ENCODE measurements around the gene PIAS4.

Gene PIAS4

GRCh38 chr19:4019578-4019977 is 12.0 kb downstream of the PIAS4 start:
- DNase-seq (ENCODE audit: low spot score) (no peak), ATAC-seq (ENCODE audit: low read depth) (no peak)
- TF ChIP-seq CTCF (IDR thresholded peaks at IDR 0.05; ENCODE audit: poor library complexity, severe bottlenecking): no peak
- no peaks in the 10 kb centered on the region for H3K27me3 ChIP-seq (ENCODE audit: insufficient read depth, poor library complexity, severe bottlenecking)
- H3K9me3 ChIP-seq (ENCODE audit: severe bottlenecking): no peaks in the 10 kb centered on the region
- H3K4me3 ChIP-seq (ENCODE audit: severe bottlenecking): no peak overlapping the region
- peaks cover 10% of the 10 kb centered on the region for H3K36me3 ChIP-seq (ENCODE audit: low read depth)
- no peaks in the 10 kb centered on the region for H3K4me1 ChIP-seq (ENCODE audit: insufficient read depth, poor library complexity, severe bottlenecking)
- no peak overlapping the region for H3K27ac ChIP-seq (ENCODE audit: poor library complexity, severe bottlenecking)

GRCh38 chr19:4023600-4024398 is 16.3 kb downstream of the PIAS4 start:
- no peaks in the 10 kb centered on the region for H3K4me1 ChIP-seq (ENCODE audit: insufficient read depth, poor library complexity, severe bottlenecking)
- no peak for TF ChIP-seq CTCF (IDR thresholded peaks at IDR 0.05; ENCODE audit: poor library complexity, severe bottlenecking)
- 0 out of 2 replicates have a peak, but pooled peaks cover 6% of the 10 kb centered on the region for H3K36me3 ChIP-seq (ENCODE audit: low read depth)
- no peak for ATAC-seq (ENCODE audit: low read depth)
- H3K4me3 ChIP-seq (ENCODE audit: severe bottlenecking): no peak overlapping the region
- H3K27ac ChIP-seq (ENCODE audit: poor library complexity, severe bottlenecking): no peak overlapping the region
- no peaks in the 10 kb centered on the region for H3K27me3 ChIP-seq (ENCODE audit: insufficient read depth, poor library complexity, severe bottlenecking)
- DNase-seq (ENCODE audit: low spot score): no peak
- H3K9me3 ChIP-seq (ENCODE audit: severe bottlenecking): no peaks in the 10 kb centered on the region

- no peak for TF ChIP-seq CTCF (IDR thresholded peaks at IDR 0.05; ENCODE audit: poor library complexity, severe bottlenecking)
- no peak overlapping the region for H3K4me3 ChIP-seq (ENCODE audit: severe bottlenecking)
- no peaks in the 10 kb centered on the region for H3K27me3 ChIP-seq (ENCODE audit: insufficient read depth, poor library complexity, severe bottlenecking)
- H3K36me3 ChIP-seq (ENCODE audit: low read depth): 0 out of 2 replicates have a peak, but pooled peaks cover 9% of the 10 kb centered on the region
- H3K9me3 ChIP-seq (ENCODE audit: severe bottlenecking): no peaks in the 10 kb centered on the region
- no peaks in the 10 kb centered on the region for H3K4me1 ChIP-seq (ENCODE audit: insufficient read depth, poor library complexity, severe bottlenecking)
- no peak overlapping the region for H3K27ac ChIP-seq (ENCODE audit: poor library complexity, severe bottlenecking)
- DNase-seq (ENCODE audit: low spot score) (no peak), ATAC-seq (ENCODE audit: low read depth) (no peak)
Measured at GRCh38 chr19:4025317-4025716, 17.8 kb downstream of the PIAS4 start.

- no peak for TF ChIP-seq CTCF (IDR thresholded peaks at IDR 0.05; ENCODE audit: poor library complexity, severe bottlenecking)
- Histone ChIP-seq H3K4me1 (ENCODE audit: insufficient read depth, poor library complexity, severe bottlenecking) (no peaks in the 10 kb centered on the region), H3K4me3 (ENCODE audit: severe bottlenecking) (no peak overlapping the region), H3K9me3 (ENCODE audit: severe bottlenecking) (no peaks in the 10 kb centered on the region), H3K27me3 (ENCODE audit: insufficient read depth, poor library complexity, severe bottlenecking) (no peaks in the 10 kb centered on the region), H3K27ac (ENCODE audit: poor library complexity, severe bottlenecking) (no peak overlapping the region), H3K36me3 (ENCODE audit: low read depth) (0 out of 2 replicates have a peak, but pooled peaks cover 6% of the 10 kb centered on the region)
- no peak for ATAC-seq (ENCODE audit: low read depth)
- DNase-seq (ENCODE audit: low spot score): peak; percentile 38
Measured at GRCh38 chr19:4027146-4027545, 19.6 kb downstream of the PIAS4 start.

Data from RWPE2 (cell line).